Body of pancreas (tissue), 4 donors: ENCODE data around the gene RPH3AL. TPM values are rescaled to one million over a fixed set of nuclear protein-coding genes. Genes with fewer than 3 reads are reported as not detected.

Experiments
- ATAC-seq: fragments of 150-250 bp; one replicate; pipeline ENCODE4 v1.9.1; 2016
- DNase-seq, 4 donors: peaks; one replicate each; pipeline ENCODE4 v3.0.0-alpha.2; 2019
- H3K27ac ChIP-seq, 4 donors: fragments of 200-600 bp; sonication (generic); 1 replicate in 3 of 4; 2 replicates in 1 of 4; pipeline versions ENCODE4 v1.5.1 to v1.6.1; 2016 to 2019; ENCODE audit warnings: mild to moderate bottlenecking in 1 of 4, mixed read lengths in 1 of 4, moderate library complexity in 1 of 4
- H3K27me3 ChIP-seq, 2 donors: fragments of 200-600 bp; sonication (generic); one replicate each; pipeline ENCODE4 v1.6.0; 2016; ENCODE audit warnings: mild to moderate bottlenecking in 1 of 2
- H3K36me3 ChIP-seq, 2 donors: fragments of 200-600 bp; sonication (generic); replicated peaks in 1 of 2; 2 replicates each; pipeline ENCODE4 v1.5.1; 2016; ENCODE audit warnings: low read depth in 2 of 2; ENCODE audit not compliant: insufficient read depth in 1 of 2
- H3K4me1 ChIP-seq: fragments of 200-600 bp; sonication (generic); one replicate; pipeline ENCODE4 v1.6.0; 2016
- H3K4me3 ChIP-seq, 2 donors: fragments of 200-600 bp; sonication (generic); 1 replicate in 1 of 2; 2 replicates in 1 of 2; pipeline ENCODE4 v1.5.1; 2016 to 2019
- H3K9me3 ChIP-seq, 3 donors: fragments of 200-600 bp; sonication (generic); 1 replicate in 2 of 3; 2 replicates in 1 of 3; pipeline ENCODE4 v1.5.1; 2016
- CTCF ChIP-seq, 7 experiments: fragments of 450-650 bp in 4 of 7; fragments of 200-600 bp in 3 of 7; sonication (generic) in 3 of 7; IDR thresholded peaks; one replicate each; pipeline ENCODE4 v1.5.1; 2016 to 2019; ENCODE audit warnings: antibody characterized with exemption in 7 of 7
- POLR2A ChIP-seq, 3 donors: fragments of 450-650 bp; IDR thresholded peaks; one replicate each; pipeline ENCODE4 v1.6.1; 2016; ENCODE audit warnings: antibody characterized with exemption in 3 of 3, mild to moderate bottlenecking in 2 of 3
- whole genome bisulfite sequencing, 2 donors: methylation state at CpG; one replicate each; pipeline ENCODE4 v1.1.5; 2017; 5-methylcytosine and 5-hydroxymethylcytosine counted together
- intact Hi-C: fragments of 100-400 bp; cut with DNase I; formaldehyde crosslinking; loops from one replicate; pipeline ENCODE4 v1.15.1; 2023
- total RNA-seq, 2 donors: library from RNA; depleted of rRNA; stranded (reverse); fragments of >200 nt; gene quantifications; one replicate each; pipeline ENCODE4 v1.1.0, GENCODE V29; 2016

Gene RPH3AL
- total RNA-seq, 2 donors from 2014 or later: 77.1 to 89.5 TPM

DNA sequence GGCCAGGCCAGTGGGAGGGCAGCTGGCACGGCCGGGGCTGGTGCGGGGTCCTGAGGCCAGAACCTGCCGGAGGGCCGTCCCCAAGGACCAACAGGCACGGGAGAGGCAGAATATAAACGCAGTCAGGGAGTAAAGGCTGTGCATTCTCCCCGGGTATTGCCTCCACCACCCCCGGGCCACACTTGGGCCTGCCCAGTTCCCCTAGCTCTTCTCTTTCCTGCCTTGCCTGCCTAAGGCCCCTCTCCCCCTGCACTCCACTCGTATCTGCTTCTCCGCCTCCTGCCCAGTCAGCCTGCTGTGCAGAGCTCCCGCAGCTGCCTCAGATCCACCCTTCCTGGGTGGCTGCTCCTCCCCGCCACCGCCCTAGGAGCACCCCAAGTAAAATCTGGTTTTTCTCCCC lies 5.0 kb upstream of the RPH3AL start:
- Histone ChIP-seq H3K9me3 (no peaks in the 10 kb centered on the region), H3K4me1 (peaks cover 37% of the 10 kb centered on the region), H3K27me3 (no peaks in the 10 kb centered on the region), H3K36me3 (no peaks in the 10 kb centered on the region), H3K27ac (peak overlapping the region; percentile 4 to 44 (median 30)), H3K4me3 (no peak overlapping the region)
- TF ChIP-seq POLR2A (IDR thresholded peaks at IDR 0.05) (peak in 1 of 3 donors; percentile 9), CTCF (IDR thresholded peaks at IDR 0.05) (no peak)
- ATAC-seq (no peak), DNase-seq (no peak)
- intact Hi-C loops: no loop called here
- WGBS, 2 donors: 65 to 76% methylated on average over 12 to 14 of the region's 14 CpGs

- Histone ChIP-seq H3K27me3 (no peaks in the 10 kb centered on the region), H3K36me3 (no peaks in the 10 kb centered on the region), H3K9me3 (no peaks in the 10 kb centered on the region), H3K27ac (peak overlapping the region in 2 of 4 donors; percentile 29 to 30), H3K4me3 (no peak overlapping the region), H3K4me1 (peaks cover 45% of the 10 kb centered on the region)
- DNase-seq: no peak
- intact Hi-C loops: no loop called here
- ATAC-seq: no peak
- 80 to 91% methylated on average over 7 to 30 of the region's 30 CpGs for WGBS, 2 donors
- TF ChIP-seq POLR2A (IDR thresholded peaks at IDR 0.05): no peak
These were observed 4.2 kb upstream of the RPH3AL start for GRCh38 chr17:356671-357434.

GRCh38 chr17:354651-355556 lies 2.3 kb upstream of the RPH3AL start:
- Histone ChIP-seq H3K27me3 (no peaks in the 10 kb centered on the region), H3K36me3 (no peaks in the 10 kb centered on the region), H3K4me1 (peaks cover 65% of the 10 kb centered on the region), H3K27ac (peak overlapping the region; percentile 52 to 99 (median 94)), H3K4me3 (no peak overlapping the region), H3K9me3 (no peaks in the 10 kb centered on the region)
- DNase-seq (peak in 1 of 4 donors; percentile 89), ATAC-seq (no peak)
- intact Hi-C loops: no loop called here
- WGBS, 2 donors: 83 to 84% methylated on average over 13 to 19 of the region's 19 CpGs
- TF ChIP-seq POLR2A (IDR thresholded peaks at IDR 0.05) (peak in 1 of 3 donors; percentile 15), CTCF (IDR thresholded peaks at IDR 0.05) (no peak)

- intact Hi-C loops: no loop called here
- Histone ChIP-seq H3K27ac (peak overlapping the region; percentile 93 to 99 (median 98)), H3K4me3 (no peak overlapping the region), H3K4me1 (peaks cover 74% of the 10 kb centered on the region), H3K27me3 (no peaks in the 10 kb centered on the region), H3K9me3 (no peaks in the 10 kb centered on the region), H3K36me3 (no peaks in the 10 kb centered on the region)
- ATAC-seq: no peak
- WGBS, 2 donors: 66 to 76% methylated on average over 8 of the region's 8 CpGs
- TF ChIP-seq POLR2A (IDR thresholded peaks at IDR 0.05): no peak
- TF ChIP-seq CTCF (IDR thresholded peaks at IDR 0.05): no peak
- no peak for DNase-seq
These were observed 1.2 kb upstream of the RPH3AL start for GRCh38 chr17:353838-354234.

DNA sequence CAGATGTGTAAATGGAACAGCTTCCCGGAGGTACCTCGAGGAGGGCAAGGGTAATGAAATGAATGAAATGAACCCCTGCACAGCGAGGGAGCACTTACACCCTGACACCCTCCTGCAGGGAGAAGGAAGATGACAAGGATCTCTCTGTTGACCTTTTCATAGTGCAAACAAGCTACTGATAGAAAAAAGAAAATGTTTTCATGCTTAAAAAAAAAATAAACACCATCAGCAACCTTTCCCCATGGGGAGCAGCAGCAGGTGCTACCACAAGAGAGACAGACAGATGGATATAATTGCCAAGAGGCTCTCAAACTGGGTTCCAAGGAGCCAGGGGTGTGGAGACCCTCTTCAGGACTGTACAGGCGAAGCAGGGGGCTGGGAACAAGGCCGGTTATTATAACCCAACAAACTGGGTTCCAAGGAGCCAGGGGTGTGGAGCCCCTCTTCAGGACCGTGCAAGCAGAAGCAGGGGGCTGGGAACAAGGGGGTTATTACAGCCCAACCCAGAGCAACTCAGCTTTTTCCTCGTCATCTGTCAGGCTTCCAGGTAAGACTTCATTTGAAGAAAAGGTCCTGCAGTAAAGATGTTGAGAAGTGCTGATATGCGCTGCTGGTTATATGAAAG lies 718 bp upstream of the RPH3AL start:
- Histone ChIP-seq H3K36me3 (no peaks in the 10 kb centered on the region), H3K27ac (peak overlapping the region; percentile 93 to 99 (median 98)), H3K9me3 (no peaks in the 10 kb centered on the region), H3K4me3 (no peak overlapping the region), H3K4me1 (peaks cover 79% of the 10 kb centered on the region), H3K27me3 (no peaks in the 10 kb centered on the region)
- no peak for TF ChIP-seq POLR2A (IDR thresholded peaks at IDR 0.05)
- peak in 1 of 7 experiments; percentile 0 for TF ChIP-seq CTCF (IDR thresholded peaks at IDR 0.05)
- intact Hi-C loops: no loop called here
- ATAC-seq: no peak
- WGBS, 2 donors: 28 to 29% methylated on average over 8 of the region's 8 CpGs
- peak in 1 of 4 donors; percentile 24 for DNase-seq
